Endothelial cell of umbilical vein (primary cell): Measurements from ENCODE around the gene TMC1. TPM values are rescaled to one million over a fixed set of nuclear protein-coding genes. Genes with fewer than 3 reads are reported as not detected.

Experiments
- BruUV-seq: library from RNA; stranded (reverse); fragments of 400-500 nt; replicated peaks from 2 replicates; lab custom pipeline; 2021; lab: Mats Ljungman, UMichigan
- CTCF ChIA-PET: fragments of 300-600, 350-600 bp; sonication (Branson Sonifier 250); formaldehyde crosslinking; loops from one replicate; lab custom pipeline; 2021; ENCODE audit warnings: antibody characterized with exemption, inconsistent platforms; lab: Charles Lee
- POLR2A ChIA-PET: fragments of 300-600, 350-600 bp; sonication (Branson Sonifier 250); formaldehyde crosslinking; loops from one replicate; lab custom pipeline; 2021; ENCODE audit warnings: antibody characterized with exemption, inconsistent platforms; lab: Charles Lee
- DNase-seq: peaks from one replicate; pipeline ENCODE4 v3.0.0-alpha.2; 2011; ENCODE audit warnings: low read depth, low spot score
- FAIRE-seq: peaks from 2 replicates; lab custom pipeline; 2011; peaks lifted over from hg19 to GRCh38; lab: Jason Lieb, UNC
- H2AFZ ChIP-seq: 2 replicates; pipeline ENCODE4 v1.6.0; 2012; ENCODE audit warnings: low read depth, low read length, control low read depth, inconsistent platforms
- H3K27ac ChIP-seq: 2 replicates; pipeline ENCODE4 v1.5.1; 2011; ENCODE audit warnings: low read depth, mild to moderate bottlenecking, control low read depth, low read length, moderate library complexity; ENCODE audit not compliant: insufficient read depth
- H3K27me3 ChIP-seq, 2 experiments: 2 replicates each; pipeline versions ENCODE4 v1.6.0 to v1.6.1; 2011; ENCODE audit warnings: low read length in 2 of 2, mixed read lengths in 1 of 2; ENCODE audit not compliant: control insufficient read depth in 2 of 2, insufficient read depth in 2 of 2
- H3K36me3 ChIP-seq, 2 experiments: 2 replicates in 1 of 2; 3 replicates in 1 of 2; pipeline ENCODE4 v1.5.1; 2011; ENCODE audit warnings: low read length in 2 of 2, mild to moderate bottlenecking in 1 of 2, moderate library complexity in 1 of 2; ENCODE audit not compliant: control insufficient read depth in 2 of 2, insufficient read depth in 2 of 2; ENCODE audit errors: extremely low read depth in 1 of 2
- H3K4me1 ChIP-seq: 3 replicates; pipeline ENCODE4 v1.5.1; 2011; ENCODE audit warnings: mild to moderate bottlenecking, low read length; ENCODE audit not compliant: control insufficient read depth, insufficient read depth; ENCODE audit errors: extremely low read depth
- H3K4me2 ChIP-seq: 2 replicates; pipeline ENCODE4 v1.6.1; 2011; ENCODE audit warnings: low read length, control low read depth, mixed read lengths; ENCODE audit not compliant: insufficient read depth
- H3K4me3 ChIP-seq, 3 experiments: fragments of 200-600 bp in 1 of 3; sonication (generic), shearing (Covaris generic) in 1 of 3; replicated peaks in 1 of 3; 2 replicates each; pipeline ENCODE4 v1.5.1; 2011 to 2016; ENCODE audit warnings: control low read depth in 3 of 3, low read length in 3 of 3, mild to moderate bottlenecking in 2 of 3, inconsistent platforms in 1 of 3, low read depth in 1 of 3, moderate library complexity in 1 of 3; ENCODE audit not compliant: insufficient read depth in 1 of 3
- H3K79me2 ChIP-seq: 2 replicates; pipeline ENCODE4 v1.6.0; 2012; ENCODE audit warnings: low read length, inconsistent platforms; ENCODE audit not compliant: control insufficient read depth, insufficient read depth
- H3K9ac ChIP-seq: replicated peaks from 2 replicates; pipeline ENCODE3; 2011; ENCODE audit warnings: low read length, control low read depth; ENCODE audit not compliant: insufficient read depth; ENCODE audit errors: extremely low read depth
- H3K9me1 ChIP-seq: replicated peaks from 3 replicates; pipeline ENCODE4 v1.6.0; 2011; ENCODE audit warnings: mild to moderate bottlenecking, low read length; ENCODE audit not compliant: control insufficient read depth, insufficient read depth; ENCODE audit errors: extremely low read depth
- H3K9me3 ChIP-seq: replicated peaks from 2 replicates; pipeline ENCODE4 v1.5.1; 2012; ENCODE audit warnings: low read length, inconsistent platforms; ENCODE audit not compliant: control insufficient read depth, insufficient read depth
- H4K20me1 ChIP-seq: replicated peaks from 2 replicates; pipeline ENCODE3; 2011; ENCODE audit warnings: mild to moderate bottlenecking, low read length; ENCODE audit not compliant: control insufficient read depth, insufficient read depth; ENCODE audit errors: extremely low read depth
- EZH2 ChIP-seq: IDR thresholded peaks from 2 replicates; pipeline ENCODE4 v1.6.1; 2012; ENCODE audit warnings: borderline replicate concordance, low read depth, mild to moderate bottlenecking, moderate library complexity, low read length, inconsistent platforms; ENCODE audit not compliant: severe bottlenecking
- FOS ChIP-seq: IDR thresholded peaks from 2 replicates; pipeline ENCODE4 v1.6.1; 2011; ENCODE audit warnings: mild to moderate bottlenecking, low read length, moderate library complexity, borderline replicate concordance; ENCODE audit not compliant: insufficient read depth
- GATA2 ChIP-seq: IDR thresholded peaks from 2 replicates; pipeline ENCODE4 v1.7.0; 2011; ENCODE audit warnings: low read depth, mild to moderate bottlenecking, moderate library complexity, mixed read lengths, low read length; ENCODE audit not compliant: insufficient read length, insufficient read depth
- JUN ChIP-seq: IDR thresholded peaks from 2 replicates; pipeline ENCODE4 v1.6.1; 2011; ENCODE audit warnings: borderline replicate concordance, low read depth; ENCODE audit not compliant: insufficient read length, insufficient read depth
- MYC ChIP-seq: IDR thresholded peaks from one replicate; pipeline ENCODE4 v1.6.1; 2011; ENCODE audit warnings: mild to moderate bottlenecking, low read depth, low read length
- POLR2A ChIP-seq: IDR thresholded peaks from 2 replicates; pipeline ENCODE4 v1.6.1; 2012; ENCODE audit warnings: low read depth, mild to moderate bottlenecking, control low read depth, low read length
- POLR2AphosphoS5 ChIP-seq: IDR thresholded peaks from 2 replicates; pipeline ENCODE4 v1.6.1; 2012; ENCODE audit warnings: low read depth, mild to moderate bottlenecking, control low read depth, low read length, moderate library complexity; ENCODE audit not compliant: insufficient read depth
- dilution Hi-C: fragments of 300-500 bp; cut with MboI; formaldehyde crosslinking; loops from one replicate; pipeline ENCODE4 v1.15.0; 2019; ENCODE audit warnings: low sequenced_read_pairs; ENCODE audit not compliant: extremely low pct_ligation_motif_present
- intact Hi-C: fragments of 100-400 bp; cut with micrococcal nuclease; formaldehyde crosslinking; loops from one replicate; pipeline ENCODE4 v1.10.0; 2022
- polyA plus RNA-seq, 4 experiments: library from polyadenylated mRNA; depleted of rRNA in 3 of 4; stranded (reverse) in 3 of 4; unstranded in 1 of 4; fragments of >200 nt; gene quantifications; 2 replicates each; pipeline versions ENCODE4 v1.2.1 to v1.2.3, GENCODE V29; 2011 to 2012; ENCODE audit warnings: missing spikeins in 1 of 4
- total RNA-seq: library from RNA; stranded (reverse); gene quantifications from 2 replicates; pipeline ENCODE4 v1.2.3, GENCODE V29; 2021
- TF ChIP-seq, protein P1 (sequence below), 2 donors: IDR thresholded peaks; 1 replicate in 1 of 2; 2 replicates in 1 of 2; pipeline ENCODE4 v1.5.1; 2011; ENCODE audit warnings: low read length in 2 of 2, mild to moderate bottlenecking in 2 of 2, moderate library complexity in 2 of 2, control low read depth in 1 of 2, inconsistent platforms in 1 of 2, low read depth in 1 of 2; ENCODE audit not compliant: insufficient read depth in 1 of 2; ENCODE audit errors: extremely low read depth in 1 of 2
- TF ChIP-seq, protein P2 (sequence below): IDR thresholded peaks from 2 replicates; pipeline ENCODE4 v1.6.1; 2011; ENCODE audit not compliant: insufficient read depth, insufficient read length

TMC1 gene
- total and polyA plus RNA-seq, 2 donors (not counting 3 experiments of a cell fraction or from before 2014, with no cell fraction given), result 1.5 TPM; not detected in 1

DNA sequence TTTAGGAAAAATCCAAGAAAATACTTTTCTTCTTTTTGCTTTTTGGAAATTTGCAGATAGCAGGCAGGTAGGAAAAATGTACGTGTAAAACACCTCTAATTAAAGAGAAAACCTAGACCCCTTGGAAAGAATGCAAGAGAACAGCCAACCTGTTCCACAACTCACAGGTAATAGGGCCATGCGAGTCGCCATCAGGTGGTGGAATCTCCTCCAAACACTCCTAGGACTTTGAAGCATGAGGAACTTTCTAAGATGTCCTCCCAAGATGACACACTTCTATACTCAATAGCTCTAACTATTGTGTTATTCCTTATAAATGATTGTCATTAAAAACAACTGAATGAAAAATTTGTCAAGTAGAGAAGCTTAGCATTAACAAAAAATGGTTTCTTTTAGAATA lies 174.0 kb downstream of the TMC1 start:
- no peak overlapping the region for H3K4me2 ChIP-seq
- no peak for FAIRE-seq
- DNase-seq, result no peak
- no peak overlapping the region for H2AFZ ChIP-seq
- TF ChIP-seq MYC, result no peak
- TF ChIP-seq, protein P1, sequence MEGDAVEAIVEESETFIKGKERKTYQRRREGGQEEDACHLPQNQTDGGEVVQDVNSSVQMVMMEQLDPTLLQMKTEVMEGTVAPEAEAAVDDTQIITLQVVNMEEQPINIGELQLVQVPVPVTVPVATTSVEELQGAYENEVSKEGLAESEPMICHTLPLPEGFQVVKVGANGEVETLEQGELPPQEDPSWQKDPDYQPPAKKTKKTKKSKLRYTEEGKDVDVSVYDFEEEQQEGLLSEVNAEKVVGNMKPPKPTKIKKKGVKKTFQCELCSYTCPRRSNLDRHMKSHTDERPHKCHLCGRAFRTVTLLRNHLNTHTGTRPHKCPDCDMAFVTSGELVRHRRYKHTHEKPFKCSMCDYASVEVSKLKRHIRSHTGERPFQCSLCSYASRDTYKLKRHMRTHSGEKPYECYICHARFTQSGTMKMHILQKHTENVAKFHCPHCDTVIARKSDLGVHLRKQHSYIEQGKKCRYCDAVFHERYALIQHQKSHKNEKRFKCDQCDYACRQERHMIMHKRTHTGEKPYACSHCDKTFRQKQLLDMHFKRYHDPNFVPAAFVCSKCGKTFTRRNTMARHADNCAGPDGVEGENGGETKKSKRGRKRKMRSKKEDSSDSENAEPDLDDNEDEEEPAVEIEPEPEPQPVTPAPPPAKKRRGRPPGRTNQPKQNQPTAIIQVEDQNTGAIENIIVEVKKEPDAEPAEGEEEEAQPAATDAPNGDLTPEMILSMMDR (IDR thresholded peaks at IDR 0.05; ENCODE audit: extremely low read depth in 1 of 2, insufficient read depth in 1 of 2, low read depth in 1 of 2, low read length in 2 of 2), result no peak
- no peak for TF ChIP-seq POLR2AphosphoS5
- no peak for TF ChIP-seq FOS
- TF ChIP-seq POLR2A, result no peak
- TF ChIP-seq EZH2, result no peak
- TF ChIP-seq GATA2, result no peak
- TF ChIP-seq, protein P2, sequence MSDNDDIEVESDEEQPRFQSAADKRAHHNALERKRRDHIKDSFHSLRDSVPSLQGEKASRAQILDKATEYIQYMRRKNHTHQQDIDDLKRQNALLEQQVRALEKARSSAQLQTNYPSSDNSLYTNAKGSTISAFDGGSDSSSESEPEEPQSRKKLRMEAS, result no peak
- no peak for TF ChIP-seq JUN
- CTCF ChIA-PET, result no interaction called here
- no peaks in the 10 kb centered on the region for H4K20me1 ChIP-seq
- BruUV-seq, result no TSS peak
- POLR2A ChIA-PET, result interaction anchor here (0.6 kb wide), 1 partner anchor 1136 kb away, joined by 4 read pairs; no protein-coding TSS in a partner anchor
- dilution Hi-C loops (no loop called here), intact Hi-C loops (no loop called here)
- no peaks in the 10 kb centered on the region for H3K4me1 ChIP-seq
- H3K4me3 ChIP-seq, result no peak overlapping the region
- no peaks in the 10 kb centered on the region for H3K79me2 ChIP-seq
- no peak overlapping the region for H3K9ac ChIP-seq
- no peaks in the 10 kb centered on the region for H3K9me3 ChIP-seq
- H3K9me1 ChIP-seq, result no peaks in the 10 kb centered on the region
- H3K27ac ChIP-seq, result no peak overlapping the region
- H3K27me3 ChIP-seq, result peaks cover 0 to 2% of the 10 kb centered on the region in 2 experiments
- H3K36me3 ChIP-seq, result no peaks in the 10 kb centered on the region
